ENCODE results near the gene VEPH1. TPM values are rescaled to one million over a fixed set of nuclear protein-coding genes. Genes with fewer than 3 reads are reported as not detected.
A peak's percentile ranks its signal among the peaks of the same experiment; 100 is the strongest.
"Not testable (repeated sequence)": the region's sequence is repeated elsewhere in the genome, so short reads cannot be mapped to it uniquely, and the experiment has no call there.

The VEPH1 gene
- total and polyA plus RNA-seq, 2 donors from 2014 or later: 17.8 to 29.2 TPM

- Histone ChIP-seq H3K27ac (ENCODE audit: low read depth in 2 of 2, low read length in 2 of 2) (no peak overlapping the region), H3K9me3 (ENCODE audit: control insufficient read depth in 2 of 3, insufficient read depth in 1 of 3, low read length in 3 of 3) (peaks cover 0 to 3% (median 0%) of the 10 kb centered on the region in 3 donors), H3K36me3 (ENCODE audit: control insufficient read depth in 2 of 3, insufficient read depth in 3 of 3, low read length in 3 of 3) (no peaks in the 10 kb centered on the region), H3K4me3 (ENCODE audit: low read length in 3 of 3) (no peak overlapping the region), H3K27me3 (ENCODE audit: control insufficient read depth, insufficient read depth, low read length) (no peaks in the 10 kb centered on the region), H3K4me1 (ENCODE audit: control insufficient read depth in 2 of 3, insufficient read depth in 2 of 3, low read depth in 1 of 3, low read length in 3 of 3) (no peaks in the 10 kb centered on the region), H3K9ac (ENCODE audit: low read length in 3 of 3) (no peak overlapping the region)
- FAIRE-seq (no peak), DNase-seq (no peak)
- intact Hi-C loops (cut with DNase I): no loop called here
- no peak for TF ChIP-seq CTCF (IDR thresholded peaks at IDR 0.05; ENCODE audit: borderline replicate concordance, extremely low read depth, insufficient read depth)
Measured at GRCh38 chr3:157330206-157330605, 173.0 kb downstream of the VEPH1 start.

GRCh38 chr3:157329551-157329950 lies 173.7 kb downstream of the VEPH1 start:
- H3K9ac ChIP-seq (ENCODE audit: low read length in 3 of 3): no peak overlapping the region
- FAIRE-seq (peak; percentile 29), DNase-seq (no peak)
- intact Hi-C loops (cut with DNase I): no loop called here
- H3K27ac ChIP-seq (ENCODE audit: low read depth in 2 of 2, low read length in 2 of 2): no peak overlapping the region
- H3K9me3 ChIP-seq (ENCODE audit: control insufficient read depth in 2 of 3, insufficient read depth in 1 of 3, low read length in 3 of 3): peaks cover 0 to 3% (median 0%) of the 10 kb centered on the region in 3 donors
- no peak overlapping the region for H3K4me3 ChIP-seq (ENCODE audit: low read length in 3 of 3)
- TF ChIP-seq CTCF (IDR thresholded peaks at IDR 0.05; ENCODE audit: borderline replicate concordance, extremely low read depth, insufficient read depth): no peak
- no peaks in the 10 kb centered on the region for H3K27me3 ChIP-seq (ENCODE audit: control insufficient read depth, insufficient read depth, low read length)
- no peaks in the 10 kb centered on the region for H3K4me1 ChIP-seq (ENCODE audit: control insufficient read depth in 2 of 3, insufficient read depth in 2 of 3, low read depth in 1 of 3, low read length in 3 of 3)
- no peaks in the 10 kb centered on the region for H3K36me3 ChIP-seq (ENCODE audit: control insufficient read depth in 2 of 3, insufficient read depth in 3 of 3, low read length in 3 of 3)

GRCh38 chr3:157327837-157328236 lies 175.4 kb downstream of the VEPH1 start:
- no peak for TF ChIP-seq CTCF (IDR thresholded peaks at IDR 0.05; ENCODE audit: borderline replicate concordance, extremely low read depth, insufficient read depth)
- no peak for FAIRE-seq
- no peak overlapping the region for H3K27ac ChIP-seq (ENCODE audit: low read depth in 2 of 2, low read length in 2 of 2)

GRCh38 chr3:157327018-157327417 lies 176.2 kb downstream of the VEPH1 start:
- H3K27me3 ChIP-seq (ENCODE audit: control insufficient read depth, insufficient read depth, low read length): no peaks in the 10 kb centered on the region
- no peak overlapping the region for H3K27ac ChIP-seq (ENCODE audit: low read depth in 2 of 2, low read length in 2 of 2)
- FAIRE-seq: no peak
- no peaks in the 10 kb centered on the region for H3K4me1 ChIP-seq (ENCODE audit: control insufficient read depth in 2 of 3, insufficient read depth in 2 of 3, low read depth in 1 of 3, low read length in 3 of 3)
- no peak for DNase-seq
- H3K4me3 ChIP-seq (ENCODE audit: low read length in 3 of 3): no peak overlapping the region
- no peak for TF ChIP-seq CTCF (IDR thresholded peaks at IDR 0.05; ENCODE audit: borderline replicate concordance, extremely low read depth, insufficient read depth)
- intact Hi-C loops (cut with DNase I): no loop called here
- H3K9ac ChIP-seq (ENCODE audit: low read length in 3 of 3): no peak overlapping the region
- H3K36me3 ChIP-seq (ENCODE audit: control insufficient read depth in 2 of 3, insufficient read depth in 3 of 3, low read length in 3 of 3): no peaks in the 10 kb centered on the region
- peaks cover 0 to 3% (median 0%) of the 10 kb centered on the region in 3 donors for H3K9me3 ChIP-seq (ENCODE audit: control insufficient read depth in 2 of 3, insufficient read depth in 1 of 3, low read length in 3 of 3)

More at GRCh38 chr3:157327837-157328236, 175.4 kb downstream of the VEPH1 start:
- H3K9me3 ChIP-seq (ENCODE audit: control insufficient read depth in 2 of 3, insufficient read depth in 1 of 3, low read length in 3 of 3): peaks cover 0 to 3% (median 0%) of the 10 kb centered on the region in 3 donors
- no peaks in the 10 kb centered on the region for H3K36me3 ChIP-seq (ENCODE audit: control insufficient read depth in 2 of 3, insufficient read depth in 3 of 3, low read length in 3 of 3)
- no peak overlapping the region for H3K9ac ChIP-seq (ENCODE audit: low read length in 3 of 3)
- no peaks in the 10 kb centered on the region for H3K27me3 ChIP-seq (ENCODE audit: control insufficient read depth, insufficient read depth, low read length)
- H3K4me1 ChIP-seq (ENCODE audit: control insufficient read depth in 2 of 3, insufficient read depth in 2 of 3, low read depth in 1 of 3, low read length in 3 of 3): no peaks in the 10 kb centered on the region
- no peak overlapping the region for H3K4me3 ChIP-seq (ENCODE audit: low read length in 3 of 3)
- DNase-seq: no peak
- intact Hi-C loops (cut with DNase I): no loop called here

GRCh38 chr3:157324869-157325268 lies 178.3 kb downstream of the VEPH1 start:
- H3K27me3 ChIP-seq (ENCODE audit: control insufficient read depth, insufficient read depth, low read length); H3K4me1 ChIP-seq (ENCODE audit: control insufficient read depth in 2 of 3, insufficient read depth in 2 of 3, low read depth in 1 of 3, low read length in 3 of 3); H3K9ac ChIP-seq (ENCODE audit: low read length in 3 of 3); H3K4me3 ChIP-seq (ENCODE audit: low read length in 3 of 3); H3K36me3 ChIP-seq (ENCODE audit: control insufficient read depth in 2 of 3, insufficient read depth in 3 of 3, low read length in 3 of 3); intact Hi-C loops (cut with DNase I); DNase-seq; H3K27ac ChIP-seq (ENCODE audit: low read depth in 2 of 2, low read length in 2 of 2); H3K9me3 ChIP-seq (ENCODE audit: control insufficient read depth in 2 of 3, insufficient read depth in 1 of 3, low read length in 3 of 3); FAIRE-seq: not testable (repeated sequence)

Data from kidney (tissue), 14 donors.